ENCODE results near the gene NEK2.
"Not testable (repeated sequence)": the region's sequence is repeated elsewhere in the genome, so short reads cannot be mapped to it uniquely, and the experiment has no call there.

Gene NEK2

GRCh38 chr1:211675230-211676105 lies at the start of gene NEK2:
NEK2 (minus strand) TSS chr1:211675621; CDS start chr1:211675479, 142 bp downstream.
- peak; percentile 75 to 78 for DNase-seq

GRCh38 chr1:211724687-211725196 lies 49.3 kb upstream of the NEK2 start:
- DNase-seq = no peak

GRCh38 chr1:211723273-211723672 lies 47.9 kb upstream of the NEK2 start:
- no peak for DNase-seq

GRCh38 chr1:211722277-211723175 lies 47.1 kb upstream of the NEK2 start:
- DNase-seq = no peak

GRCh38 chr1:211716555-211716954 lies 41.1 kb upstream of the NEK2 start:
- DNase-seq = not testable (repeated sequence)

GRCh38 chr1:211715971-211716370 lies 40.5 kb upstream of the NEK2 start:
- DNase-seq = no peak

- no peak for DNase-seq
Observed at GRCh38 chr1:211714154-211714553, 38.7 kb upstream of the NEK2 start.

GRCh38 chr1:211713231-211713630 lies 37.8 kb upstream of the NEK2 start:
- no peak for DNase-seq

GRCh38 chr1:211711315-211711705 lies 35.9 kb upstream of the NEK2 start:
- DNase-seq = no peak

- no peak for DNase-seq
Observed at GRCh38 chr1:211710566-211711314, 35.3 kb upstream of the NEK2 start.

GRCh38 chr1:211708926-211709325 lies 33.5 kb upstream of the NEK2 start:
- no peak for DNase-seq

- no peak for DNase-seq
Observed at GRCh38 chr1:211708006-211708405, 32.6 kb upstream of the NEK2 start.

GRCh38 chr1:211705467-211706091 lies 30.2 kb upstream of the NEK2 start:
- no peak for DNase-seq

GRCh38 chr1:211704543-211704942 lies 29.1 kb upstream of the NEK2 start:
- no peak for DNase-seq

- DNase-seq = no peak
Observed at GRCh38 chr1:211703812-211704537, 28.6 kb upstream of the NEK2 start.

- no peak for DNase-seq
Observed at GRCh38 chr1:211701733-211702132, 26.3 kb upstream of the NEK2 start.

GRCh38 chr1:211699059-211699458 lies 23.6 kb upstream of the NEK2 start:
- no peak for DNase-seq

- DNase-seq = peak; percentile 69 to 71
Observed at GRCh38 chr1:211698161-211699026, 23.0 kb upstream of the NEK2 start.

- no peak for DNase-seq
Observed at GRCh38 chr1:211697356-211697755, 21.9 kb upstream of the NEK2 start.

GRCh38 chr1:211695135-211695816 lies 19.9 kb upstream of the NEK2 start:
- DNase-seq = no peak
